Nephron progenitor cell (in vitro differentiated cells): ENCODE measurements around the gene USF3.

Source experiments
- DNase-seq: peaks from one replicate; pipeline ENCODE4 v3.0.0; 2021
- H3K27ac Mint-ChIP-seq: 2 replicates; pipeline ENCODE4 v1.8.0; 2021; ENCODE audit warnings: mild to moderate bottlenecking, moderate library complexity, mixed read lengths
- H3K27me3 Mint-ChIP-seq: 2 replicates; pipeline ENCODE4 v1.8.0; 2021; ENCODE audit warnings: mild to moderate bottlenecking, low read depth, mixed read lengths; ENCODE audit not compliant: poor library complexity
- H3K36me3 Mint-ChIP-seq: 2 replicates; pipeline ENCODE4 v1.8.0; 2021; ENCODE audit warnings: low read depth, mixed read lengths
- H3K4me1 Mint-ChIP-seq: 2 replicates; pipeline ENCODE4 v1.8.0; 2021; ENCODE audit warnings: mixed read lengths
- H3K4me3 Mint-ChIP-seq: 2 replicates; pipeline ENCODE4 v1.8.0; 2021; ENCODE audit warnings: mild to moderate bottlenecking, moderate library complexity, mixed read lengths
- H3K9me3 Mint-ChIP-seq: 2 replicates; pipeline ENCODE4 v1.8.0; 2021; ENCODE audit warnings: mild to moderate bottlenecking, moderate library complexity, mixed read lengths
- CTCF ChIP-seq: fragments of 200-600 bp; sonication (generic); IDR thresholded peaks from 2 replicates; pipeline ENCODE4 v1.5.0; 2021; ENCODE audit warnings: antibody characterized with exemption

USF3 gene

GRCh38 chr3:113607219-113607596 lies 89.2 kb downstream of the USF3 start:
- peaks cover 4% of the 10 kb centered on the region for H3K27me3 Mint-ChIP-seq
- no peak for TF ChIP-seq CTCF
- H3K36me3 Mint-ChIP-seq: no peaks in the 10 kb centered on the region
- H3K9me3 Mint-ChIP-seq: no peaks in the 10 kb centered on the region
- DNase-seq: no peak
- no peak overlapping the region for H3K27ac Mint-ChIP-seq
- H3K4me3 Mint-ChIP-seq: no peak overlapping the region
- peaks cover 17% of the 10 kb centered on the region for H3K4me1 Mint-ChIP-seq

GRCh38 chr3:113606539-113607218 lies 89.8 kb downstream of the USF3 start:
- no peaks in the 10 kb centered on the region for H3K36me3 Mint-ChIP-seq
- H3K27me3 Mint-ChIP-seq: peaks cover 4% of the 10 kb centered on the region
- no peaks in the 10 kb centered on the region for H3K9me3 Mint-ChIP-seq
- DNase-seq: no peak
- H3K4me1 Mint-ChIP-seq: peaks cover 22% of the 10 kb centered on the region
- H3K4me3 Mint-ChIP-seq: no peak overlapping the region
- H3K27ac Mint-ChIP-seq: no peak overlapping the region
- TF ChIP-seq CTCF: no peak

- Mint-ChIP-seq H3K27me3 (no peaks in the 10 kb centered on the region), H3K36me3 (no peaks in the 10 kb centered on the region), H3K27ac (no peak overlapping the region), H3K4me1 (peaks cover 36% of the 10 kb centered on the region), H3K4me3 (no peak overlapping the region), H3K9me3 (no peaks in the 10 kb centered on the region)
- no peak for TF ChIP-seq CTCF
- DNase-seq: no peak
Measured at GRCh38 chr3:113602836-113603235, 93.6 kb downstream of the USF3 start.

- H3K9me3 Mint-ChIP-seq: no peaks in the 10 kb centered on the region
- no peak for DNase-seq
- peaks cover 33% of the 10 kb centered on the region for H3K4me1 Mint-ChIP-seq
- H3K27me3 Mint-ChIP-seq: no peaks in the 10 kb centered on the region
- H3K36me3 Mint-ChIP-seq: no peaks in the 10 kb centered on the region
- TF ChIP-seq CTCF: no peak
- no peak overlapping the region for H3K27ac Mint-ChIP-seq
- H3K4me3 Mint-ChIP-seq: no peak overlapping the region
Measured at GRCh38 chr3:113602256-113602655, 94.2 kb downstream of the USF3 start.

- Mint-ChIP-seq H3K9me3 (no peaks in the 10 kb centered on the region), H3K27ac (no peak overlapping the region), H3K4me1 (peaks cover 26% of the 10 kb centered on the region), H3K27me3 (no peaks in the 10 kb centered on the region), H3K36me3 (no peaks in the 10 kb centered on the region), H3K4me3 (no peak overlapping the region)
- TF ChIP-seq CTCF: no peak
- no peak for DNase-seq
Measured at GRCh38 chr3:113601240-113601639, 95.2 kb downstream of the USF3 start.
